Left hindlimb (tissue), 1 donor: ENCODE measurements around the gene EMID1.
A peak's percentile ranks its signal among the peaks of the same experiment; 100 is the strongest.

Experiments used
- DNase-seq: peaks from one replicate; pipeline ENCODE4 v3.0.0-alpha.2; 2018

The EMID1 gene

DNA sequence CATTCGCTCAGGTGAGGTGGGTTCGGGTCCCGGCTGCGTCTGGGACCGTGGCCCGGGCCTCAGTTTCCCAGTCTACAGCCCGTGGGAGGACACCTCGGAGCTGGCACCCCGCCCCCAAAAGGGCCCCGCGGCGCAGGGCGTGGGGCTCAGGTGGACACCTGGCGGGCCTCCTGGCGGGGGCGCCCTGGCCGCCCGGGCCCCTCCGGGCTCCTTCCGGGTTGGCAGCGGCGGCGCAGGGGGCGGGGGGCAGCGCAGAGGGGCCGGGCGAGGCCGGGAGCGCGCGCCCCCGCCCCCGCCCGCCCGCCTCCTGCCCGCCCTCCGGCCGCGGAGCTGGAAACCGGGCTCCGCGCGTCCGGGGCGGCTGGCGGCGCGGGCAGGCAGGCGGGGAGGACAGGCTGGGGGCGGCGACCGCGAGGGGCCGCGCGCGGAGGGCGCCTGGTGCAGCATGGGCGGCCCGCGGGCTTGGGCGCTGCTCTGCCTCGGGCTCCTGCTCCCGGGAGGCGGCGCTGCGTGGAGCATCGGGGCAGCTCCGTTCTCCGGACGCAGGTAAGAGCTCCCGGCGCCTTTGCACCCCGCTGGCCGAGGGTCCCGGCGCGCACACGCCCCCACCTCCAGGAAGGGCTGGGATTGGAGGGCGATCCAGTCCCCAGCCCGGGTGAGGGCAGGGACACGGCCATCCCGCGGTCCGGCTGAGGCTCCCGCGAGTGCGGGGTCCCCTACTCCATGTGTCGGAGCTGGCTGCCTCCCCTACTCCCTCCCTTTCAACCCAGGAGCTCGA, at the start of gene EMID1:
Gene EMID1, plus strand, starts transcription at position 303 of the 778 bp plus-strand sequence. Its CDS starts 143 bp downstream, at position 446.
- DNase-seq, result peak; percentile 67

DNA sequence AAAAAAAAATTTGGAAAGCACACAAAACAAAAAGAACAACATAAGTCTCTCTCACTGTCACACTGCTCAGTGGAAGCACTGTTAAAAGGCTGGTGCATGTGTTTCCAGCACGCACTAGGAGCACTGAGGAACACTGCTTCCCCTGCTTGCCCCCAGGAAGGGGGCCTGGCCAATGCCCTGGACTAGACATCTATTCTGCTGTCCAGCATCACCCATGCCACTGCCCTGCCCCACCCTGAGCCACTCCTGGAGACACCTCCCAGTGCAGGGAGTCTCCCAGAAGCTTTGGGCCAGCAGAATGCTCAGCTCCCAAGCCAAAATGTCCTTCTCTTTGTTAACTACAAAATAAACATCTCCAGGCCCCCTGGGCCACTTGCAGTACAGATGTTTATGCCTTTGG, 49.7 kb upstream of the EMID1 start:
- no peak for DNase-seq

DNA sequence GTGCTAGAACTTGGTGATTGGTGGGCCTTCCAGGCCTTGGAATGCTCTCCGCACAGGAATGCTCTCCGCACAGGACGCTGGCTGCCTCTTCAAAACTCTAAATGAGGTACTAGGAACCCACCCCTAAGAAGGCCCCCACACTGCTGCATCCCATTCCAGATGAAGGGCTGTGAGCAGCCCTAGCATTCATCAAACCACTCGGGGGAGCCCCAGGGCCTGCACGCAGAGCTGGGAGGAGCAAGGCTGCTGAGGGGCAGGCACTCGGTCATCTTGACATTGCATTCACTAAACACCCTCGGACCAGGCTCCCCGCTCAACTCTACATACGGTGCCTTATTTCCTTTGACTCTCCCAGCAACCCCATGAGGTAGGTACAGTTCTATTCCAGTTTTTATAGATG, 49.2 kb upstream of the EMID1 start:
- no peak for DNase-seq

DNA sequence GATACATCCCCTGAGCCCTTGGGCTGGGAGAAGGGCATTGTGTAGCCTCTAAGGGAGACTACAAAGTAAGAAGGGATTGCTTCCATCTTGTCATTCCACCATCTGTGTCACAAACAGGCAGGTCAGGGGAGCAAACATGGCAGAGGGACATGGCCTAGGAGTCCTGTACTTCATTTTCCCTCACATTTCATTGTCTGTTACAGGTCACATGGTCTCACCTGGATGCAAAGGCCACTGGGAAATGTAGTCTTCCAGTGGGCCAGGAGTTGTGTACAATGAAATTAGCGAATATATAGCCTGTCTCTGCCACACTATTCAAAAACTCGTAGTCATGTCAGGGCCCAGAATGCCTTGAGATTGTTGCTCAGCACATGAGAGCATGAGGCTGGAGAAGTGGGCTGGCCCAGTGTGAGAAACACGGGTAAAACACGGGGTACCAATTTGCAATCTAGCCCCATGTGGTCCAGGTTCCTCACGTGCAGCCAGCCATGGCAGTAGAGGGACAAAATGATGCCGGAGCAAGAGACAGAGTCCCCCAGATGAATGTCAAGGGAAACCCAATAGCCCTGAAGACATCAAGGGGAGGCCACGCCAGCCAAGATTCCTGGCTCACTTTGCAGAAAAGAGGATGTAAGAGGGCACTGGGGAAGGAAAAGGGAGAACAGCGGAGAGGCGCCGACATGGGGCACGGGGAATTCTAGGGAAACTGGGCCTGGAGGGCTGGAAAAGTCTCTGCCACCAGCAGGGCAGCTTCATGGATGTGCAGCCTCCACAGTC, 47.7 kb upstream of the EMID1 start:
- no peak for DNase-seq

DNA sequence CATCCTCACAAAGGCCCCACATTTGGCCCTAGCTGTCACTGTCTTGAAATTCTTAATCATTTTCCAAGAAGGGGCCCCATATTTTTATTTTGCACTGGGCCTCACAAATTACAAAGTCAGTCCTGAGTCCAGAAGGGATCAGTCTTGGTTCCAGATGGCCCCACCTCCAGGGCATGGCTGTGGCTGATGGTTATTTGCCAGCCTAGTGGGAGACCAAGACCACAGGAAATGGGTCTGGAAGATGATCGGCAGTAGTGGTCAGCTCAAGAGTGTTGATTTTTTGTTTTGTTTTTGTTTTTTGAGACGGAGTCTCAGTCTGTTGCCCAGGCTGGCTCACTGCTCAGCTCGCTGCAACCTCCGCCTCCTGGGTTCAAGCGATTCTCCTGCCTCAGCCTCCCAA, 47.1 kb upstream of the EMID1 start:
- DNase-seq, result no peak

DNA sequence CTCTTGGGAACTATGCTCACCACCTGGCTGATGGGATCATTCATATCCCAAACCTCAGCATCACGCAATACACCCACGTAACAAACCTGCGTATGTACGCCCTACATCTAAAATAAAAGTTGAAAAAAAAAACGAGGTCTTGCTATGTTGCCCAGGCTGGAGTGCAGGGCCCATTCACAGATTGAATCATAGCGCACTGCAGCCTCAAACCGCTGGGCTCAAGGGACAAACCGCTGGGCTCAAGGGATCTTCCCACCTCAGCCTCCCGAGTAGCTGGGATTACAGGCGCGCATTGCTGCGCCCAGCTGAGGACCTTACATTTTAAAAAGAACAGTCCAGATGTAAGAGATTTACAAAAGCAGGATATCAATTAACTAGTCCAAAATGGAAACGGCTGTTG, 41.9 kb upstream of the EMID1 start:
- no peak for DNase-seq

DNA sequence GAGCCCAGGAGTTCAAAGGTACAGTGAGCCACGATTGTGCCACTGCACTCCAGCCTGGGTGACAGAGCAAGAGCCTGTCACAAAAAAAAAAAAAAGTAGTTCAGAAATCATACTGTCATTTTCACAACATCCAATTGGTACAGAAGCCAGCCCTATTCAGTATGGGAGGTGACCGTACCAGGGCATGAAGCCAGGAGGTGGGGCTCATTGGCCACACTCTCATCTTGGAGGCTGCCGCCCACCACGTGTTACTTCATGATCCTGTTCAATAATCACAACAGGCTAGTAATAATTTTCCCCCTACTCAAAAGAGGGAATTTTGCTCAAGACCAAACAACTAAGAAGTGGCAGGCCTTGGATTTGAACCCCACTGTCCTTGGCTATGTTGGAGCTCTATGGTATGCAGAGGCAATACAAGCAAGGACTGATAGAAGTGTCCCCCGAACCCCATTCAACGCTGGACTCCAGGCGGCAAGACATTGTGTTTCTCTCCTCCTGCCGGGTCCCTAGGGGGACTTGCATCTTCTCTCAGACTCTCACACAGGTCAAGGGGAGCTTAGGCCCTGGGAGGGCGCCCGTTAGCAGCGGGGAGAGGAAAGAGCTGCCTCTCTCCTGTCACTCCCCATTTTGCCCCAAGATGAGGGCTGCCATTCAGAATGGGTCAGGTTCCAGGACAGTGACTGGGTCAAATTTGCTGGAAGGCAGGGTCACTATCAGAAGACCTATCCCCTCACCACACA, 40.2 kb upstream of the EMID1 start:
- no peak for DNase-seq

DNA sequence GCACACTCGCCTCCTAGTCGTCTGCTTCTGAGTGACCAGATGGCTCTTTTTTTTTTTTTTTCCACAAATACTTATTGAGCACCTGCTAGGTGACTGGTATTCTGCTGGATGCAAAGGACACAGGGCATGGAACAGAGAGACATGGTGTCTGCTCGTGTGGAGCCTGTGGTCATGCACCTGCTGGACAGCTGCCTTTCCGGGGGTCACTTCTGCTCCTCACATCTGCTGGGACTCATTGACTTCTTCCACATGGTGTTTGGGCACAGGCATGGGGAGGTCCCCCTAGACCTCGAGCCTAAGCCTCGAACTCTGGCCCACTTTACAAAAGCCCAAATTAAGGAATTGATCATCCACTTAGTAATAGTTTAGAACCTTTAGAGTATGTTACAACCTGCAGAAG, 39.5 kb upstream of the EMID1 start:
- no peak for DNase-seq

DNA sequence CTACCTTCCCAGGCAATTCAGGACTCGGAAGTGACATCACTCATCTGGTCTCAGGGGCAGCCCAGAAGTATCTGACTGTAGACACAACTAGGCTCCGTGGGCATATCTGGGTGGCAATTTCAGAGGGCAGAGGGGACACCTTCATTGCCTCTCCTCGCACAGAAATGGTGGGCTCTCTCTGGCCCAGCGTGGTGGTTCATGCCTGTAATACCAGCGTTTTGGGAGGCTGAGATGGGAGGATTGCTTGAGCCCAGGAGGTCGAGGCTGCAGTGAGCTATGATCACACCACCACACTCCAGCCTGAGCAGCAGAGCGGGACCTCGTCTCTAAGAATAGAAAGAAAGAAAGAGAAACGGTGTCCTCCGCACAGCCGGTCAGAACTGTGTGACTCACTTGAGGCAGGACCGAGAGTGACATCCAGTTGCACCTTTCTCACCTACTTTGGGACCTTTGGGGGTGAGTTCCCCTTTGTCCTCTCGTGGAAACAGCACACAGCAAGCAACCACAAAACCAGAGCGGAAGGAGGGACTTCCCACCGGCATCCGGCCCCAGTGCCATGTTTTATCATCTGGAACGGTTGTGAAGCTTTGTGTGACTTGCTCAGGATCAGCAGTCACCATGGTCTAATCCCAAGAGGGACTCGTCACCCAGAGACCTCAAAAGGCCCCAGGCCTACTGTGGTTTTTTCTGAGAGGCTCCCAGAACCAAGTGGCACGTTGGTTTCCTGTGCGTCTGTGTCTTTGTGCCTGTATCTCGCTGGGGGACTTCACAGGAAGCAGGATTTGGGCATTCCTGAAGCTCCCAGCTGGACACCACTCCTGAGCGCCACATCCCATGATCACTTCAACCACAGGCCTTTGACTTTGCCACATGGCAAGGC, 38.4 kb upstream of the EMID1 start:
- DNase-seq, result no peak

DNA sequence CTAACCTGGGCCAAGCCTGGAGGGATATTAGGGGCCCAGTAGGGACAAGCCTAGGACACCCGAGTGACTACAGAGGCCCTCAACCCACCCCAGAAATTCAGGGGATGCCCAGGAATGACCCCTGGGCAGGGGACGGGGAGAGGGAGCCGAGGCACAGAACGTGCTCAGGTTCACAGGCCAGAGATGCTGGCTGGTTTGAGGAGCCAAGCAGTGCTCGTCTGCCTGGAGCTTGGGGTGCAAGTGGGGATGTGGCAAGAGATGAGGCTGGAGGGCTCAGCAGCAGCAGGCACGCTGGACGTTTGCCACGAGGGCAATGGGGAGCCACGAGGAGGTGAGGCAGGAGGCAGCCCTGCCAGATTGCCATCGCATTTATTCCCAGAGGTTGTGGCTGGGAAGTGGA, 34.0 kb upstream of the EMID1 start:
- no peak for DNase-seq

DNA sequence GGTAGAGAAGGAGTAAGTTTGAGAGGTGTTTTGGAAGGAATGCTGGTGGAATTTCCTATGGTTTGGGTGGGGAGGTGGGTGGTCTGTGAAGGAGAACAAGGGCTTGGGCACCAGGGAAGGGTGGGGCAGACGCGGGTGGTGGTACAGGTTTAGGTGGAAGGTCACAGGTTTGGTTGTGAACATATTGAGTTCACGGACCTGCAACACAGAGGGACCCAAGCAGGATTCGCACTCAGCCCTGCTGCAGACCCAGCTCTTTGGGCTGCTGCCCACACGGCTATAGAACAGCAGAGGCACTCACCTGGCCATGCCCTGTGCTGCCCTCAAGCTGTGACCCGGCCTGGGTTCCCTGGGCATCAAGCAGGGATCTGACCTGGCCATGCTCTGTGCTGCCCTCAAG, 33.5 kb upstream of the EMID1 start:
- no peak for DNase-seq

DNA sequence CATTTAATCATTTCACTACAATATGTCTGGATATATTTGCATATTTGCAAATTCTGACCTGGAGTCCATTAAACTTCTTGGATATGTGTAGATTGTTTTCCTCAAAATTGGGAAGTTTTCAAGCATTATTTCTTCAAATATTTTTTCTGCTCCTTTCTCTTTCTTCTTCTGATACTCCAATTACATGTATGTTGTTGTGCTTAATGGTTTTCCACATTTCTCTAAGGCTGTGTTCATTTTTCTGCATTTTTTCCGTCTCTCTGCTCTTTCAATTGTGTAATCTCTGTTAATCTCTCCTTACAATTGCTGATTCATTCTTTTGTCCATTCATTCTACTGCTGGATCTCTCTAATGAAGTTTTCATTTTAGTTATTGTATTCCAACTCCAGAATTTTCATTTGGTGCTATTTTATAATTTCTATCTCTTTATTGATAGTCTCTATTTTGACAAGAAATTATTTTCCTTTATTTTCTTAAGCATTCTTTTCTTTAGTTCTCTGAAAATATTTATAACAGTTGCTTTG, 30.3 kb upstream of the EMID1 start:
- DNase-seq, result no peak

DNA sequence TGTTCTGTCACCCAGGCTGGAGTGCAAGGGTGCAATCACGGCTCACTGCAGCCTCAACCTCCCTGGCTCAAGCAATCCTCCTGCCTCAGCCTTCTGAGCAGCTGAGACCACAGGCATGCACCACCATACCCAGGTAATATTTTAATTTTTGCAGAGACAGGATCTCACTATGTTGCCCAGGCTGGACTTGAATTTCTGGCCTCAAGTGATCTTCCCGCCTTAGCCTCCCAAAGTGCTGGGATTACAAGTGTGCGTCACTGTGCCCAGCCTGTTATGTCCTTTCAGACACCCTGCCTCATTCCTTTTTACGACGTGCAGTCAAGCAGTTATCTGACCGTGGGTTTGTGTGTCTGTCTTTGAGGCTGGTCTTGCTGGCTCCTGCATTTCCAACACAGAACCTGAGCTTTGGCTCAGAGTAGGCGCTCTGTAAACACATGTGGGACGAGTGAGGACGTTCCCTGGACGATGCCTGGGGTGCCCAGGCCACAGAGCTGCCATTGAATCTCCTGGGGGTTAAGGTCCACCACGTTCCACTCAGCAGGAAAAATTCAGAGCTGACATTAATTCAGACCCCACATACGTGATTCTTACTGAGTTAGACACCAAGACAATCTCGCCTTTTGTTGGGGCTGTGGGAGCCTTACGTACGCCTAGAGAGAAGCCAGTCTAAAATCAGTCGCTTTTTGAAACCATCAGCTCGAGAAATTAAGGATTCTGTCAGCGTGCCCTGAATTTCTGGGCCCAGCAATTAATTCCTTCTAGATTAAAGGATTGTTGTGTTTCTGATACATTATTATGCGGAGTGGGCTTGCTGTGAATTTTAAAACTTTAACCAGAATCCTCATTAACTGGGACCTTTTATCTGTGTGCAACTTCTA, 21.5 kb upstream of the EMID1 start:
- no peak for DNase-seq

DNA sequence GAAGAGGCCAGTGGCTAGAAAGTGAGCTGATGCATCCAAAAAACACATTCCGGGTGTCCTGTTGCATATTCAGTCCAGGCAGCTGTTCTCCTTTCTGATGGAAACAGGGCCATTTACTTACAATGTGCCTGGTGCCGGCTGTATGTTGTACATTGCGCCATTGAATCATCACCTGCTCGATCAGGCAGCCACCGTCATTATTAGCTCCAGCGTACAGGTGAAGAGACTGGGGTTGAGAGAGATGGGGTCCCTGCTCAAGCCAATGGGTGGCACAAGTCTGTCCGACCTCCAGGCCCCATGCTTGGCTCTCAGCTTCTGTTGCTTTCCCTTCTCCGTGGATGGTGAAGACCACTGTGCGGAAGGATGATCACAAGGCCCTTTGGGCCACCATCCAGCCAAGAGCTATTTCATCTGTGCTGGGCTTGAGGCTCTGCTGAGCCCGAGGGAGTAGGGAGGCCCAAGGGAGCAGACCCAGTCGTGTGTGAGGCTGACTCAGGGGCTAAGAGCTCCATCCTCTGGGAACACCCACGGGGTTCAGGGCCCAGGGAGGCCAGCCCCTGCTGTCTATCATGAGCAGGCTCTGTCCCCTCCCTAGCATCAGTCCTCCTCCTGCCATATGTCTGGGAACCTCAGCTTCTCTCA, 20.7 kb upstream of the EMID1 start:
- no peak for DNase-seq

DNA sequence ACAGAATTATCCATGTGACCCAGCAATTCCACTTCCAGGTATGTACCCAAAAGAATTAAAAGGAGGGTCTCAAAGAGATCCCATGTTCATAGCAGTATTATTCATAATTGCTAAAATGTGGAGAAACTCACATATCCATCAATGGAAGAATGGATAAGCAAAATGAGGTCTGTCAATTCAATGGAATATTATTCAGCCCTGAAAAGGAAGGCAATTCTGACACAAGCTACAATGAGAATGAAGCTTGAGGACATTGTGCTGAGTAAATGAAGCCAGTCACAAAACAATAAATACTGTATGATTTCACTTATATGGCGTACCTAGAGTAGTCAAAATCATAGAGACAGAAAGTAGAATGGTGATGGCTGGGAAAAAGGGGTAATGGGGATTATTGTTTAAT, 19.4 kb upstream of the EMID1 start:
- DNase-seq, result no peak

DNA sequence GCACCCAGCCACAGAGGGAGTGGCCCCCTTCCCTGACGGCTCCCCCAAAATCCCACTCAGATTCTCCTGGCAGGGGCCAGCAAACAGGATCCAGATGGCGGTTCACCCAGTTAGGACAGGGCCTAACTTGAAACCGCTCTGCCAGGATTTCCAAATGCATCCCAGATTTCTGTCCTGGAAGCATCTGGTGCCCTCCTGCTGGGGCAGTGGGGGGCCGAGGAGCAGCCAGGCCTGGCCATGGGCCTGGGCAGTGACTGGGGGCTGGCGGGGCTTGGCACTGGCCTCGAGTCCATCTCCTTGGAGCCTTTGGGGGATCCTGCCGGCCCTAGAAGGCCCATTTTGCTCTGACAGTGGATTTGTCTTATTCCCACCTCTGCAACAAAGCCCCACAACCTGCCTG, 17.9 kb upstream of the EMID1 start:
- DNase-seq, result no peak

DNA sequence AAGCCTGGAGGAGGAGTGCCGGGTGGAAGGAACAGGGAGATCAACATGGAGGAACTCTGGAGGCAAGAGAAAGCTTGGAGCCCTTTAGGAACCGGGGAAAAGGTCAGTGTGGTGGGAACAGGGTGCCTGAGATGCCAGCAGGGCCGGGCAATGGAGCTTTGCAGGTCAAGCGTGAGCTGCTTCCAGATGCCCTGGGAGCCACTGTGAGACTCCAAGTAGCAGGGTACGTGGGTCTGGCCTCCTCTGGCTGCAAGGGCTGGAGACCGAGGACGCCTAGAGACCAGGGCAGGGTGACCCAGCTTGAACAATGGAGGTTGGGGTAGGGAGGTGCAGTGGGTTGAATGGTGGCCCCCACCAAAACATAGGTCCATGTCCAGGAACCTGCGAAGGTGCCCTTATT, 15.6 kb upstream of the EMID1 start:
- no peak for DNase-seq

DNA sequence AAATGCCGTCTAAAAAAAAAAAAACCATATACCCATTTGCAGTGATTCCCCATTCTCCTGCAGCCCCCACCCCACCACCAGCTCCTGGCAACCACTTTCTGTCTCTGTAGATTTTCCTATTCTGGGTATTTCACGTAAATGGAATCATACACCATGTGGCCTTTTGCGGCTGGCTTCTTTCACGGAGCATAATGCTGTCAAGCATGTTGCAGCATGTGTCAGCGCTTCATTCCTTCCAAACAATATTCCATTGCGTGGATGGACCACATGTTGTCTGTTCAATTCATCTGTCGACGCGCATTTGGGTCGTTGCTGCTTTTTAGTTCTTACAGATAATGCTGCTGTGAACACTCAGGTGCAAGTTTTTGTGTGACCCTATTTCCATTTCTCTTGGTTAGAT, 14.8 kb upstream of the EMID1 start:
- no peak for DNase-seq

DNA sequence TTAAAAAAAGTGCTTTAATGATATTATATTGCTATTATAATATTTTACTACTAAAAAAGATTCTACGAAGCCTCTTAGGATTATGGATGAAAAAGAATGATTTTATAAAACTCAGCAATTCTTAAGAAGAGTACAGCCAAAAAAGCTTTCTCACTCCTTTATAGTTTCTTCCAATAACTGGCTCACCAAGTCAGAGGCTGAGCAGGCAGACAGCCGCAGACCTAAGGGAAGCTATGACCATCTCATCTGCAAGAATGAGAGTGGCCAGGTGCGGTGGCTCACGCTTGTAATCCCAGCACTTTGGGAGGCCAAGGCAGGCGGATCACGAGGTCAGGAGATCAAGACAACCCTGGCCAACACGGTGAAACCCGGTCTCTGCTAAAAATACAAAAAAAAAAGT, 12.7 kb upstream of the EMID1 start:
- DNase-seq, result no peak

DNA sequence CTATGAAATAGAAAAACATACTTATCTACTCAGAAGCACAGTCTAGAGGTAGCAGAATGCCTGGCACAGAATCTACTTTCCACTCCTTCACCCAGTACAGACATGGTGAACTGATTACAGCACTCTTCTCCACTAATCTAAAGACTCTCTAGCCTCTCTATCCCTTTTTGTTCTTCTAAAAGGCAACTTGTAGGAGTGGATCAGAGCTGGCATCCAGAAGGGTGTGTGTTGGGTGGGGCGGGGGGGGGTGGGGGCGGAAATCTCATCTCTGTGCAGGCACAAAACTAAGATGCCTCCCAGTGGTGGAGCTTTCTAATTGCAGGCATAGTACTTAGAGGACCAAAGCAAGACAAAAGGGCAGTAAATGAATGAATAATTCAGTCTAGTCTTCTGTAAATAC, 11.5 kb upstream of the EMID1 start:
- DNase-seq, result no peak
